OCI-LY7 (cell line): ENCODE results near the gene HSPBP1. TPM values are rescaled to one million over a fixed set of nuclear protein-coding genes. Genes with fewer than 3 reads are reported as not detected.

Experiments used
- BruUV-seq: library from RNA; stranded (reverse); fragments of 400-500 nt; replicated peaks from 2 replicates; lab custom pipeline; 2021; lab: Mats Ljungman, UMichigan
- CTCF ChIA-PET: fragments of 300-600 bp; sonication (Branson Sonifier 250); formaldehyde crosslinking; loops from one replicate; lab custom pipeline; 2022; ENCODE audit warnings: antibody characterized with exemption; ENCODE audit not compliant: unreplicated experiment; lab: Charles Lee
- POLR2A ChIA-PET: fragments of 300-600 bp; sonication (Branson Sonifier 250); formaldehyde crosslinking; loops from one replicate; lab custom pipeline; 2022; ENCODE audit warnings: antibody characterized with exemption; lab: Charles Lee
- DNase-seq: peaks from one replicate; pipeline ENCODE4 v3.0.0-alpha.2; 2015; ENCODE audit warnings: low spot score
- H2AFZ ChIP-seq: fragments of 200-600 bp; sonication (generic), shearing (Covaris generic); 2 replicates; pipeline ENCODE4 v1.6.1; 2014; ENCODE audit warnings: mild to moderate bottlenecking, antibody characterized with exemption, low read length, moderate library complexity
- H3K27ac ChIP-seq: fragments of 200-600 bp; sonication (generic); 2 replicates; pipeline ENCODE4 v1.5.1; 2014; ENCODE audit warnings: mixed run types, low read depth, mild to moderate bottlenecking, moderate library complexity, low read length, inconsistent platforms; ENCODE audit not compliant: poor library complexity, severe bottlenecking
- H3K36me3 ChIP-seq: fragments of 200-600 bp; sonication (generic); 2 replicates; pipeline ENCODE4 v1.6.1; 2014; ENCODE audit warnings: mild to moderate bottlenecking, antibody characterized with exemption, low read length, moderate library complexity, mixed read lengths; ENCODE audit not compliant: insufficient read depth
- H3K4me1 ChIP-seq: fragments of 200-600 bp; sonication (generic); 2 replicates; pipeline ENCODE4 v1.5.1; 2014; ENCODE audit warnings: mild to moderate bottlenecking, low read length; ENCODE audit not compliant: insufficient read depth, poor library complexity, severe bottlenecking
- H3K4me2 ChIP-seq: fragments of 200-600 bp; sonication (generic); 2 replicates; pipeline ENCODE4 v1.6.1; 2014; ENCODE audit warnings: mild to moderate bottlenecking, low read length
- H3K4me3 ChIP-seq: fragments of 200-600 bp; sonication (generic); 2 replicates; pipeline ENCODE4 v1.5.1; 2014; ENCODE audit warnings: mild to moderate bottlenecking, low read depth, low read length; ENCODE audit not compliant: poor library complexity, severe bottlenecking
- H3K79me2 ChIP-seq: fragments of 200-600 bp; sonication (generic); 2 replicates; pipeline ENCODE4 v1.6.1; 2016; ENCODE audit warnings: low read depth, mild to moderate bottlenecking, low read length, moderate library complexity, mixed read lengths; ENCODE audit not compliant: insufficient read depth
- H3K9me2 ChIP-seq: fragments of 200-600 bp; sonication (generic); 2 replicates; pipeline ENCODE4 v1.6.1; 2016; ENCODE audit warnings: mild to moderate bottlenecking, low read length, mixed read lengths; ENCODE audit not compliant: insufficient read depth
- H3K9me3 ChIP-seq: fragments of 200-600 bp; sonication (generic); 2 replicates; pipeline ENCODE4 v1.6.1; 2014; ENCODE audit warnings: mild to moderate bottlenecking, mixed run types, low read length, mixed read lengths
- H4K20me1 ChIP-seq: fragments of 200-600 bp; sonication (generic); 2 replicates; pipeline ENCODE4 v1.6.1; 2014; ENCODE audit warnings: mild to moderate bottlenecking, antibody characterized with exemption, low read length, moderate library complexity, mixed read lengths; ENCODE audit not compliant: insufficient read depth
- EZH2phosphoT487 ChIP-seq: fragments of 200-600 bp; sonication (generic); IDR thresholded peaks from 2 replicates; pipeline ENCODE4 v1.6.1; 2018; ENCODE audit warnings: low read depth, borderline replicate concordance, mild to moderate bottlenecking, mixed run types, antibody characterized with exemption, low read length, moderate library complexity, mixed read lengths
- intact Hi-C: fragments of 100-400 bp; cut with micrococcal nuclease; formaldehyde crosslinking; loops from one replicate; pipeline ENCODE4 v1.10.0; 2022; ENCODE audit not compliant: unreplicated experiment
- total RNA-seq, 2 experiments: library from RNA; depleted of rRNA in 1 of 2; stranded (reverse); fragments of >200 nt in 1 of 2; shearing (Covaris generic) in 1 of 2; gene quantifications; 2 replicates each; pipeline ENCODE4 v1.2.3, GENCODE V29; 2014 to 2022
- TF ChIP-seq, protein P1 (sequence below): fragments of 200-600 bp; sonication (generic); conservative IDR thresholded peaks from 2 replicates; pipeline ENCODE4 v1.5.1; 2014; ENCODE audit warnings: mild to moderate bottlenecking, antibody characterized with exemption, low read length, moderate library complexity, mixed read lengths

Gene HSPBP1
- total RNA-seq, 2 experiments from 2014 or later, result 38.7 to 41.3 TPM

- Histone ChIP-seq H3K4me1 (peaks cover 86% of the 10 kb centered on the region), H2AFZ (no peak overlapping the region), H3K9me2 (no peaks in the 10 kb centered on the region), H4K20me1 (no peaks in the 10 kb centered on the region), H3K9me3 (no peaks in the 10 kb centered on the region), H3K36me3 (peaks cover 21% of the 10 kb centered on the region), H3K4me3 (peak overlapping the region; percentile 95), H3K4me2 (peak overlapping the region; percentile 99), H3K27ac (peak overlapping the region; percentile 93), H3K79me2 (peaks cover 37% of the 10 kb centered on the region)
- intact Hi-C loops, result no loop called here
- peak; percentile 38 for DNase-seq
- ChIA-PET CTCF (no interaction called here), POLR2A (interaction anchor here (0.6 to 5.0 kb wide), 6 partner anchors 19 to 61 kb away, joined by 3 to 32 read pairs (median 4); partner anchors contain the start of genes KMT5C and PPP6R1)
- BruUV-seq, result TSS peak; percentile 47
- TF ChIP-seq, protein P1, sequence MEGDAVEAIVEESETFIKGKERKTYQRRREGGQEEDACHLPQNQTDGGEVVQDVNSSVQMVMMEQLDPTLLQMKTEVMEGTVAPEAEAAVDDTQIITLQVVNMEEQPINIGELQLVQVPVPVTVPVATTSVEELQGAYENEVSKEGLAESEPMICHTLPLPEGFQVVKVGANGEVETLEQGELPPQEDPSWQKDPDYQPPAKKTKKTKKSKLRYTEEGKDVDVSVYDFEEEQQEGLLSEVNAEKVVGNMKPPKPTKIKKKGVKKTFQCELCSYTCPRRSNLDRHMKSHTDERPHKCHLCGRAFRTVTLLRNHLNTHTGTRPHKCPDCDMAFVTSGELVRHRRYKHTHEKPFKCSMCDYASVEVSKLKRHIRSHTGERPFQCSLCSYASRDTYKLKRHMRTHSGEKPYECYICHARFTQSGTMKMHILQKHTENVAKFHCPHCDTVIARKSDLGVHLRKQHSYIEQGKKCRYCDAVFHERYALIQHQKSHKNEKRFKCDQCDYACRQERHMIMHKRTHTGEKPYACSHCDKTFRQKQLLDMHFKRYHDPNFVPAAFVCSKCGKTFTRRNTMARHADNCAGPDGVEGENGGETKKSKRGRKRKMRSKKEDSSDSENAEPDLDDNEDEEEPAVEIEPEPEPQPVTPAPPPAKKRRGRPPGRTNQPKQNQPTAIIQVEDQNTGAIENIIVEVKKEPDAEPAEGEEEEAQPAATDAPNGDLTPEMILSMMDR, result no peak
- no peak for TF ChIP-seq EZH2phosphoT487
These were observed 1.3 kb downstream of the HSPBP1 start for GRCh38 chr19:55278391-55279135.

DNA sequence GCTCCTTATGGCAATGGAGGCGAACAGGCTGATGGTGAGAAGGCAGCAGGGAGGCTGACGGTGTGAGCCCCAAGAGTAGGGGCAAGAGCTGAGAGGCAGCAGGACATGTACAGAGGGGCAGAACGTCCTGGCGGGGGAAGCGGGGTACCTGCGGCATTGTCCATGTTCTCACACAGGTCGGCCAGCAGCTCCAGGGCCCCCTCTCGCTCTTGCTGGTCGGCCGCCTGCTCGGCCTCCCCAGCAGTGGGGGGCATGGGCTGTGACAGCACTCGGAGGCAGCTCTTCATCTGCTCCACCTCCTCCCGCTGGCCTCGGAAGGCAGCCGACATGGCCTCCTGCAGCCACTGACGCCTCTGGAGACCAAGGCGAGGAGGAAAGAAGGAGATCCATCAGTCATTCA lies 2.4 kb downstream of the HSPBP1 start:
- intact Hi-C loops, result no loop called here
- Histone ChIP-seq H3K4me1 (peaks cover 83% of the 10 kb centered on the region), H3K79me2 (peaks cover 38% of the 10 kb centered on the region), H3K27ac (peak overlapping the region; percentile 93), H3K36me3 (peaks cover 30% of the 10 kb centered on the region), H2AFZ (no peak overlapping the region), H3K9me3 (no peaks in the 10 kb centered on the region), H3K4me2 (peak overlapping the region; percentile 99), H3K9me2 (no peaks in the 10 kb centered on the region), H4K20me1 (no peaks in the 10 kb centered on the region), H3K4me3 (peak overlapping the region; percentile 64)
- DNase-seq, result no peak
- TF ChIP-seq EZH2phosphoT487, result no peak
- TF ChIP-seq, protein P1, result no peak
- POLR2A ChIA-PET, result interaction anchor here (0.5 to 5.0 kb wide), 6 partner anchors 18 to 356 kb away, joined by 3 to 32 read pairs (median 4); partner anchors contain the start of gene PPP6R1
- no TSS peak for BruUV-seq
- CTCF ChIA-PET, result no interaction called here
